ENCODE data around the gene PSME4. TPM values are rescaled to one million over a fixed set of nuclear protein-coding genes. Genes with fewer than 3 reads are reported as not detected.

Gene PSME4
- total and polyA plus RNA-seq, 10 of the 15 experiments (the other 5 are each of a cell fraction or from before 2014, with no cell fraction given): 11.1 to 56.2 (median 32.1) TPM

DNA sequence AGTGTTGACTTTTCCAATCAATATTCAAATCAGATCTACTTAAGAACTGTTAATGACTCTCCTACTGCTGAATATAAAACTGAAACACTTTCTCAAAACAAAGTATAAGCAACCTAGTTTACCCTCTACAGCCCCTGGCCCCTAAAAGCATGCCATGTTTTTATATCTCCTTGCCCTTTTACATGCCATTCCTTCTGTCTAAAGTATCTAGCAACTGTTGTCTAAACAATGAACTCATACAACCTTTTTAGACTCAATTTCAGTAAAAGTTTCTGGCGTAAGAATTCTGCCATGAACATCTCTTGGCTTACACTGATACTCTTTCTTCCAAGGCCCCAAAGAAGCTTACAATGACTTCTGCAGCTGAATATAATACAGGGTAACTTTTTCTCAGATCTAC, 63.2 kb downstream of the PSME4 start:
- TF ChIP-seq TAF1 (IDR thresholded peaks at IDR 0.05; ENCODE audit: borderline replicate concordance, low read depth, low read length): no peak
- TF ChIP-seq IKZF1 (conservative IDR thresholded peaks at IDR 0.05): no peak
- TF ChIP-seq, protein P1, sequence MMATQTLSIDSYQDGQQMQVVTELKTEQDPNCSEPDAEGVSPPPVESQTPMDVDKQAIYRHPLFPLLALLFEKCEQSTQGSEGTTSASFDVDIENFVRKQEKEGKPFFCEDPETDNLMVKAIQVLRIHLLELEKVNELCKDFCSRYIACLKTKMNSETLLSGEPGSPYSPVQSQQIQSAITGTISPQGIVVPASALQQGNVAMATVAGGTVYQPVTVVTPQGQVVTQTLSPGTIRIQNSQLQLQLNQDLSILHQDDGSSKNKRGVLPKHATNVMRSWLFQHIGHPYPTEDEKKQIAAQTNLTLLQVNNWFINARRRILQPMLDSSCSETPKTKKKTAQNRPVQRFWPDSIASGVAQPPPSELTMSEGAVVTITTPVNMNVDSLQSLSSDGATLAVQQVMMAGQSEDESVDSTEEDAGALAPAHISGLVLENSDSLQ (IDR thresholded peaks at IDR 0.05): no peak
- TF ChIP-seq KLF5 (IDR thresholded peaks at IDR 0.05; ENCODE audit: partially characterized antibody): no peak
- TF ChIP-seq RCOR1 (conservative IDR thresholded peaks at IDR 0.05; ENCODE audit: low read depth, low read length): no peak
- no peak for TF ChIP-seq SPI1 (IDR thresholded peaks at IDR 0.05; ENCODE audit: borderline replicate concordance, insufficient read depth, low read depth, low read length)
- no peak for TF ChIP-seq JUND (IDR thresholded peaks at IDR 0.05; ENCODE audit: low read depth, low read length)
- TF ChIP-seq CBFB (IDR thresholded peaks at IDR 0.05; ENCODE audit: low read depth): no peak
- H3K27me3 ChIP-seq (replicated peaks in 1 of 2; ENCODE audit: control insufficient read depth in 2 of 2, insufficient read depth in 2 of 2, low read length in 1 of 2): no peaks in the 10 kb centered on the region
- no peak overlapping the region for H3K9ac ChIP-seq (ENCODE audit: control insufficient read depth, insufficient read depth, low read length)
- H3K4me2 ChIP-seq (ENCODE audit: control insufficient read depth, insufficient read depth): no peak overlapping the region
- 89% methylated on average over 1 of the region's 1 CpG for WGBS (ENCODE audit: insufficient coverage, insufficient replicate concordance, low lambda C conversion rate, missing lambda C conversion rate)
- no peak overlapping the region for H3K27ac ChIP-seq (ENCODE audit: control insufficient read depth, insufficient read depth)
- no peak for ATAC-seq
- POLR2A ChIA-PET: no interaction called here
- no peak for FAIRE-seq
- no peaks in the 10 kb centered on the region for H3K4me1 ChIP-seq (ENCODE audit: control insufficient read depth, insufficient read depth, low read length)
- in situ Hi-C loops (cut with MboI) (no loop called here), intact Hi-C loops (cut with micrococcal nuclease; ENCODE audit: unreplicated experiment) (no loop called here)
- SMC1A ChIA-PET (ENCODE audit: uncharacterized antibody, unreplicated experiment): no interaction called here
- no peak for DNase-seq (ENCODE audit: low read depth, low spot score)
- CTCF ChIA-PET: no interaction called here
- no peak overlapping the region for H2AFZ ChIP-seq (ENCODE audit: control insufficient read depth, low read depth, low read length)
- H3K4me3 ChIP-seq: no peak overlapping the region
- RAD21 ChIA-PET (ENCODE audit: unreplicated experiment): no interaction called here
- H3K36me3 ChIP-seq (ENCODE audit: control insufficient read depth in 2 of 2, insufficient read depth in 2 of 2, low read length in 1 of 2): peaks cover 4 to 25% of the 10 kb centered on the region in 2 experiments; a peak in 3 of 4 replicates
- no peaks in the 10 kb centered on the region for H3K9me3 ChIP-seq (replicated peaks; ENCODE audit: control insufficient read depth, insufficient read depth, low read length)
- H4K20me1 ChIP-seq (ENCODE audit: control insufficient read depth, insufficient read depth): no peaks in the 10 kb centered on the region
- no peaks in the 10 kb centered on the region for H3K79me2 ChIP-seq (ENCODE audit: control insufficient read depth, insufficient read depth, low read length)
- BruUV-seq (replicated peaks): no TSS peak

Data from GM12878 (cell line).